ENCODE data around the gene NBEAL1.

Gene NBEAL1

GRCh38 chr2:203002054-203002821 lies 12.4 kb upstream of the NBEAL1 start:
- no peak for DNase-seq (ENCODE audit: low read depth)
- no peak for TF ChIP-seq CTCF (IDR thresholded peaks at IDR 0.05; ENCODE audit: control insufficient read depth, extremely low read depth, insufficient read depth)
- no peak overlapping the region for H3K4me3 ChIP-seq (ENCODE audit: low read depth, low read length)

GRCh38 chr2:203003716-203004115 lies 11.0 kb upstream of the NBEAL1 start:
- H3K4me3 ChIP-seq (ENCODE audit: low read depth, low read length): no peak overlapping the region
- no peak for DNase-seq (ENCODE audit: low read depth)
- TF ChIP-seq CTCF (IDR thresholded peaks at IDR 0.05; ENCODE audit: control insufficient read depth, extremely low read depth, insufficient read depth): no peak

GRCh38 chr2:203016716-203017115 lies 2.0 kb downstream of the NBEAL1 start:
- no peak for TF ChIP-seq CTCF (IDR thresholded peaks at IDR 0.05; ENCODE audit: control insufficient read depth, extremely low read depth, insufficient read depth)
- no peak for DNase-seq (ENCODE audit: low read depth)
- H3K4me3 ChIP-seq (ENCODE audit: low read depth, low read length): no peak overlapping the region

GRCh38 chr2:203018181-203018580 lies 3.5 kb downstream of the NBEAL1 start:
- no peak for DNase-seq (ENCODE audit: low read depth)
- H3K4me3 ChIP-seq (ENCODE audit: low read depth, low read length): no peak overlapping the region
- TF ChIP-seq CTCF (IDR thresholded peaks at IDR 0.05; ENCODE audit: control insufficient read depth, extremely low read depth, insufficient read depth): no peak

- TF ChIP-seq CTCF (IDR thresholded peaks at IDR 0.05; ENCODE audit: control insufficient read depth, extremely low read depth, insufficient read depth): no peak
- H3K4me3 ChIP-seq (ENCODE audit: low read depth, low read length): no peak overlapping the region
- no peak for DNase-seq (ENCODE audit: low read depth)
These were observed 4.5 kb downstream of the NBEAL1 start for GRCh38 chr2:203019142-203019541.

- no peak overlapping the region for H3K4me3 ChIP-seq (ENCODE audit: low read depth, low read length)
- no peak for TF ChIP-seq CTCF (IDR thresholded peaks at IDR 0.05; ENCODE audit: control insufficient read depth, extremely low read depth, insufficient read depth)
- DNase-seq (ENCODE audit: low read depth): no peak
These were observed 7.3 kb downstream of the NBEAL1 start for GRCh38 chr2:203021991-203022390.

- DNase-seq (ENCODE audit: low read depth): no peak
- no peak overlapping the region for H3K4me3 ChIP-seq (ENCODE audit: low read depth, low read length)
- no peak for TF ChIP-seq CTCF (IDR thresholded peaks at IDR 0.05; ENCODE audit: control insufficient read depth, extremely low read depth, insufficient read depth)
These were observed 8.1 kb downstream of the NBEAL1 start for GRCh38 chr2:203022751-203023150.

Data from LNCaP clone FGC (cell line).